K562 (cell line): Measurements from ENCODE around the gene COG2. TPM values are rescaled to one million over a fixed set of nuclear protein-coding genes. Genes with fewer than 3 reads are reported as not detected.

Source experiments
- ATF7 ChIP-seq: fragments of 450-650 bp; IDR thresholded peaks from 2 replicates; pipeline ENCODE4 v1.7.1; 2014; ENCODE audit warnings: mild to moderate bottlenecking, moderate library complexity
- CEBPG ChIP-seq, 3 experiments: fragments of 200-800 bp in 1 of 3; sonication (Bioruptor generic) in 1 of 3; sonication (generic) in 1 of 3; formaldehyde crosslinking in 1 of 3; IDR thresholded peaks in 2 of 3; conservative IDR thresholded peaks in 1 of 3; 2 replicates each; pipeline versions ENCODE4 v1.6.1 to v1.8.0; 2016 to 2022; ENCODE audit warnings: missing compliant biosample characterization in 2 of 3, missing genetic modification characterization in 2 of 3, mild to moderate bottlenecking in 1 of 3, missing genetic modification reagents in 1 of 3
- DPF2 ChIP-seq: fragments of 450-650 bp; IDR thresholded peaks from 2 replicates; pipeline ENCODE4 v1.6.1; 2016
- EP300 ChIP-seq: IDR thresholded peaks from 2 replicates; pipeline ENCODE4 v1.6.1; 2012; ENCODE audit warnings: low read length, improper control_type of control experiment
- HDAC1 ChIP-seq, 2 experiments: fragments of 450-650 bp; IDR thresholded peaks; 2 replicates each; pipeline ENCODE4 v1.6.1; 2016 to 2017; ENCODE audit warnings: inconsistent platforms in 1 of 2, mild to moderate bottlenecking in 1 of 2, moderate library complexity in 1 of 2
- HDAC2 ChIP-seq: fragments of 450-650 bp; IDR thresholded peaks from 2 replicates; pipeline ENCODE4 v1.6.1; 2016; ENCODE audit warnings: mild to moderate bottlenecking
- JUNB ChIP-seq: fragments of 450-650 bp; formaldehyde crosslinking; conservative IDR thresholded peaks from 2 replicates; pipeline ENCODE4 v1.4.0; 2020; ENCODE audit warnings: mild to moderate bottlenecking
- KDM1A ChIP-seq, 2 experiments: fragments of 450-650 bp; IDR thresholded peaks; 2 replicates each; pipeline ENCODE4 v1.6.1; 2016; ENCODE audit warnings: mild to moderate bottlenecking in 2 of 2
- MAZ ChIP-seq, 2 experiments: fragments of 450-650 bp in 1 of 2; sonication (generic) in 1 of 2; formaldehyde crosslinking; IDR thresholded peaks in 1 of 2; conservative IDR thresholded peaks in 1 of 2; 2 replicates each; pipeline versions ENCODE4 v1.4.0 to v1.5.0; 2020; ENCODE audit warnings: mild to moderate bottlenecking in 1 of 2, missing genetic modification reagents in 1 of 2
- PKNOX1 ChIP-seq: fragments of 450-650 bp; IDR thresholded peaks from 2 replicates; pipeline ENCODE4 v1.6.1; 2016
- SMAD2 ChIP-seq: fragments of 150-350 bp; IDR thresholded peaks from 2 replicates; pipeline ENCODE4 v1.6.1; 2014; ENCODE audit warnings: low read depth, mild to moderate bottlenecking, low read length
- UBTF ChIP-seq, 2 experiments: IDR thresholded peaks; 2 replicates each; pipeline ENCODE4 v1.6.1; 2012; ENCODE audit warnings: improper control_type of control experiment in 2 of 2, low read depth in 2 of 2, low read length in 2 of 2, borderline replicate concordance in 1 of 2
- XRCC3 ChIP-seq: fragments of 450-650 bp; IDR thresholded peaks from 2 replicates; pipeline ENCODE4 v1.6.1; 2017; ENCODE audit warnings: mild to moderate bottlenecking, moderate library complexity
- YY1 ChIP-seq, 3 experiments: IDR thresholded peaks; 2 replicates each; pipeline ENCODE4 v1.6.1; 2011; ENCODE audit warnings: low read length in 2 of 3, mild to moderate bottlenecking in 2 of 3, moderate library complexity in 2 of 3, borderline replicate concordance in 1 of 3, control low read depth in 1 of 3, low read depth in 1 of 3; ENCODE audit not compliant: insufficient read depth in 3 of 3, insufficient replicate concordance in 2 of 3, control insufficient read depth in 1 of 3, insufficient read length in 1 of 3; ENCODE audit errors: extremely low read depth in 1 of 3
- ZNF263 ChIP-seq: sonication (generic); formaldehyde crosslinking; IDR thresholded peaks from 2 replicates; pipeline ENCODE4 v1.8.0; 2022; ENCODE audit warnings: mild to moderate bottlenecking, missing genetic modification reagents, borderline replicate concordance
- ZNF696 ChIP-seq: fragments of 250-450 bp; sonication (Bioruptor Pico); conservative IDR thresholded peaks from 2 replicates; pipeline ENCODE4 v1.4.0; 2020; ENCODE audit warnings: mild to moderate bottlenecking, moderate library complexity
- polyA plus RNA-seq, 8 experiments: library from polyadenylated mRNA; depleted of rRNA in 4 of 8; stranded (reverse) in 5 of 8; unstranded in 3 of 8; fragments of >200 nt; fragmentation: Nextera tagmentation in 2 of 8; fragmentation: Illumina TruSeq in 1 of 8; extraction: Ambion mirVana in 2 of 8; extraction: Trizol in 1 of 8; gene quantifications; 2 replicates each; pipeline versions ENCODE4 v1.2.1 to v1.2.3, GENCODE V29; 2011 to 2014; ENCODE audit warnings: inconsistent platforms in 1 of 8, missing spikeins in 1 of 8
- total RNA-seq, 7 experiments: library from RNA; depleted of rRNA in 6 of 7; stranded (reverse); fragments of >200 nt in 6 of 7; fragmentation: Illumina TruSeq in 2 of 7; extraction: Trizol in 2 of 7; gene quantifications; 2 replicates each; pipeline versions ENCODE4 v1.2.1 to v1.2.3, GENCODE V29; 2011 to 2021; ENCODE audit warnings: low replicate concordance in 1 of 7
- TF ChIP-seq, protein P1 (sequence below), 2 experiments: IDR thresholded peaks in 1 of 2; conservative IDR thresholded peaks in 1 of 2; 2 replicates each; pipeline ENCODE4 v1.6.1; 2016; ENCODE audit warnings: low read depth in 2 of 2, mild to moderate bottlenecking in 1 of 2, missing compliant biosample characterization in 1 of 2, missing genetic modification characterization in 1 of 2, moderate library complexity in 1 of 2
- TF ChIP-seq, protein P2 (sequence below), 2 experiments: fragments of 450-650 bp; conservative IDR thresholded peaks; 2 replicates each; pipeline ENCODE4 v1.6.1; 2017; ENCODE audit warnings: mild to moderate bottlenecking in 2 of 2, moderate library complexity in 2 of 2

The COG2 gene
- total and polyA plus RNA-seq, 9 of the 15 experiments (the other 6 are each of a cell fraction or from before 2014, with no cell fraction given), result 22.0 to 51.7 (median 33.3) TPM

GRCh38 chr1:230681599-230681998, 39.3 kb downstream of the COG2 start (continued):
- TF ChIP-seq PKNOX1 (peak; percentile 79), MAZ (CRISPR knock-in tag; conservative IDR thresholded peaks at IDR 0.05 in 1 of 2, IDR thresholded peaks at IDR 0.05 in 1 of 2) (peak in 1 of 2 experiments; percentile 50; a peak in 1 of 4 replicates), XRCC3 (no peak), YY1 (IDR thresholded peaks at IDR 0.05; ENCODE audit: borderline replicate concordance in 1 of 3, control insufficient read depth in 1 of 3, extremely low read depth in 1 of 3, insufficient read depth in 3 of 3, insufficient read length in 1 of 3, insufficient replicate concordance in 2 of 3, low read depth in 1 of 3, low read length in 2 of 3) (no peak), JUNB (CRISPR knock-in tag) (no peak), KDM1A (IDR thresholded peaks at IDR 0.05) (peak; percentile 59 to 70), ATF7 (peak; percentile 58; the same call in 1 of the 2 replicates), EP300 (peak; percentile 8; the same call in 1 of the 2 replicates), HDAC2 (0 out of 2 replicates have a peak, but pooled peaks have one; percentile 36), HDAC1 (IDR thresholded peaks at IDR 0.05) (peak in 1 of 2 experiments; percentile 43; a peak in 1 of 4 replicates), SMAD2 (no peak), CEBPG (CRISPR knock-in tag; IDR thresholded peaks at IDR 0.05) (0 out of 2 replicates have a peak, but pooled peaks have one; percentile 29), CEBPG (tag; conservative IDR thresholded peaks at IDR 0.05 in 1 of 2, IDR thresholded peaks at IDR 0.05 in 1 of 2) (peak; percentile 66 to 69; a peak in 3 of 4 replicates), UBTF (IDR thresholded peaks at IDR 0.05; ENCODE audit: borderline replicate concordance in 1 of 2, low read depth in 2 of 2, low read length in 2 of 2) (no peak), ZNF696 (CRISPR knock-in tag) (no peak), DPF2 (peak; percentile 52; the same call in 1 of the 2 replicates), ZNF263 (CRISPR knock-in tag) (peak; percentile 32; the same call in 1 of the 2 replicates)
- TF ChIP-seq, protein P1, sequence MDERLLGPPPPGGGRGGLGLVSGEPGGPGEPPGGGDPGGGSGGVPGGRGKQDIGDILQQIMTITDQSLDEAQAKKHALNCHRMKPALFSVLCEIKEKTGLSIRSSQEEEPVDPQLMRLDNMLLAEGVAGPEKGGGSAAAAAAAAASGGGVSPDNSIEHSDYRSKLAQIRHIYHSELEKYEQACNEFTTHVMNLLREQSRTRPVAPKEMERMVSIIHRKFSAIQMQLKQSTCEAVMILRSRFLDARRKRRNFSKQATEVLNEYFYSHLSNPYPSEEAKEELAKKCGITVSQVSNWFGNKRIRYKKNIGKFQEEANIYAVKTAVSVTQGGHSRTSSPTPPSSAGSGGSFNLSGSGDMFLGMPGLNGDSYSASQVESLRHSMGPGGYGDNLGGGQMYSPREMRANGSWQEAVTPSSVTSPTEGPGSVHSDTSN (CRISPR knock-in tag; IDR thresholded peaks at IDR 0.05; ENCODE audit: low read depth), result no peak
- TF ChIP-seq, protein P1 (tag; conservative IDR thresholded peaks at IDR 0.05; ENCODE audit: low read depth), result peak; percentile 62; the same call in 1 of the 2 replicates
- TF ChIP-seq, protein P2, sequence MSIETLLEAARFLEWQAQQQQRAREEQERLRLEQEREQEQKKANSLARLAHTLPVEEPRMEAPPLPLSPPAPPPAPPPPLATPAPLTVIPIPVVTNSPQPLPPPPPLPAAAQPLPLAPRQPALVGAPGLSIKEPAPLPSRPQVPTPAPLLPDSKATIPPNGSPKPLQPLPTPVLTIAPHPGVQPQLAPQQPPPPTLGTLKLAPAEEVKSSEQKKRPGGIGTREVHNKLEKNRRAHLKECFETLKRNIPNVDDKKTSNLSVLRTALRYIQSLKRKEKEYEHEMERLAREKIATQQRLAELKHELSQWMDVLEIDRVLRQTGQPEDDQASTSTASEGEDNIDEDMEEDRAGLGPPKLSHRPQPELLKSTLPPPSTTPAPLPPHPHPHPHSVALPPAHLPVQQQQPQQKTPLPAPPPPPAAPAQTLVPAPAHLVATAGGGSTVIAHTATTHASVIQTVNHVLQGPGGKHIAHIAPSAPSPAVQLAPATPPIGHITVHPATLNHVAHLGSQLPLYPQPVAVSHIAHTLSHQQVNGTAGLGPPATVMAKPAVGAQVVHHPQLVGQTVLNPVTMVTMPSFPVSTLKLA (conservative IDR thresholded peaks at IDR 0.05), result peak in 1 of 2 experiments; percentile 37; a peak in 1 of 4 replicates
